ENCODE data around the gene CRYBB1. TPM values are rescaled to one million over a fixed set of nuclear protein-coding genes. Genes with fewer than 3 reads are reported as not detected.

The CRYBB1 gene
- total RNA-seq = 0.70 TPM

DNA sequence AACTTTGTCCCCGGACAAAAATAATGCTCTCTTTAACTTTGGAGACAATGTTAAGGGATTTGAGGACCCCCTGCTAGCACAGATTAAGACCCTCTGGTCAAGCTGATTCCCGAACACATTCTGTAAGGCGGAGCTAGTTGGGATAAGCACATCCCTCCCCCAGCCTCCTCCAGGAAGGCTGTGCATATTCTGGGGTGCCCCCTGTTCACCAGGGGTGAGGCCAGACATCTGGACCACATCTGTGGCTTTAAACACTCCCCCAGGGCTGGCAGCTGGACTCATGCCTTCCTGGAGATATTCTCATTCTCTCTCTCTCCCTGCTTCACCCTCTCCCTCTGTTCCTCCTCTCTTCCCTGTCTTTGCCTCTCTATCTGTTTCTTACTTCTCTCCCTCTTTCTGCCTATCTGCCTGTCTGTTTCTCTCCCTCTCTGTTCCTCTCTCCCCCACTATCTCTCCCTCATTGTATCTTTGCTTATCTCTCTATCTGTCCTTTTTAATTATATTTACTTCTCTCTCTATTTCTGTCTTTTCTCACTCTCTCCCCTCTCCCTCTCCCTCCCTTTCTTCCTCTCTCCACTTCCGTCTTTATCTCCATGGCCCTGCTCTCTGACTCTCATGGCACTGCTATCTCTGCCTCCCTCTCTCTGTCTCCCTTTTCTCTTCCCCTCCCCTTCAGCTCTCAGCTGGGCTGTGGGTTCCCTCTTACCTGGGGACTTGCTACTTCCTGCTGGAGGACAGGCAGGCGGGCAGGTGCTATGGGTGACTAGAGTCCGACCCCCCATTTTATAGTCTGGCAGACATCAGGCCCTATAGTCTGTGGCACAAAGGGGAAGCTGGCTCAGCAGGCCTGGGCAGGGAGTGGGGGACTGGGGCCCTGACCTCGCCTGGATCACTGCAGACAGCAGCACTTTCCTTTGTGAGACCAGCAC is at the start of gene CRYBB1:
CRYBB1 (minus strand) TSS at position 757 of the 929 bp plus-strand sequence. CDS start 1,708 bp downstream, outside the sequence.

DNA sequence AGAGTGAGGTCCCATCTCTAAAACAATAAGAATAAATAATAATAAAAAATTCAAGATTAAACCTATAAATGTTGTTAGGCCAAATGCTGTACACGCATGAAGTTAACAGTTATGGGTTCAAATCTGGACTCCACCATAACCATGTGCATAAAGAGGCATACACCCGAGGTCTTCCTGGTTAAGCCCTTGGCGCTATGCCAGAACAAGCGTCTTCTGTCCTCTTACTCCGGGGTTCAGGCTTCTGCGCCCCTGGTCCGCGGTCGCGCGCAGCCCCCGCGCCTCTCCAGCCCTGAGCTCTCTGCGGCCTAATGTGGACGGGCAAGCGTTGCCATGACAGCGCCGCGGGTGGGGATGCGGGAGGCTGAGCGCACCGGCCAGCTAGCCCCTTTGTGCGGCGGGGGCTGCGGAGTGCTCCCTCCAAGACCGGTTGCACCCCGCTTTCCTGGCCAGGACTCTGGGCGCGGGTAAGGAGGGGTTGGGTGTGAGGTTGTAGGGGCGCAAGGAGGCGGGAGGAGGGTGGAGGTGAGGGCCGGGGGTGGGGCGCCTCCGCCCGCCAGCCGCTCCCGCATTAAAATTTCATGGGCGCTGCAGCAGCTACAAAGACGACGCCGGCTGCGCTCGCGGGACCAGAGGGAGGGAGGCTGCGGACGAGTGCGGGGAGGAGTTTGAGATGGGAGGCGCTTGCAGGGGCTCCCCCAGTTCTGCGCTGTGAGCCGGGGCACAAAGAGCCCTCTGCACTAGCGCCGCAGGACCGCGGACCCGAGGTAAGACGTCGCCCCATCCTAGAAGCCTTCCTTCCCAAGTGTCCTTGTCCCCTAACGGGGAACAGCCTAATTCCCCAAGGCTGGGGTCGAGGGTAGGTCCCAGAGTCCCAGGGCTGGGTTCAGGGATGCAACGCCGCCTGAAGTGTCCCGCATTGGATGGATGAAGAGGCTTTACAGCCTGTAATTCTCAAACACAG is 39.3 kb upstream of the CRYBB1 start, which contains the start of gene MIAT:
MIAT (plus strand) TSS at position 698 of the 961 bp plus-strand sequence.

DNA sequence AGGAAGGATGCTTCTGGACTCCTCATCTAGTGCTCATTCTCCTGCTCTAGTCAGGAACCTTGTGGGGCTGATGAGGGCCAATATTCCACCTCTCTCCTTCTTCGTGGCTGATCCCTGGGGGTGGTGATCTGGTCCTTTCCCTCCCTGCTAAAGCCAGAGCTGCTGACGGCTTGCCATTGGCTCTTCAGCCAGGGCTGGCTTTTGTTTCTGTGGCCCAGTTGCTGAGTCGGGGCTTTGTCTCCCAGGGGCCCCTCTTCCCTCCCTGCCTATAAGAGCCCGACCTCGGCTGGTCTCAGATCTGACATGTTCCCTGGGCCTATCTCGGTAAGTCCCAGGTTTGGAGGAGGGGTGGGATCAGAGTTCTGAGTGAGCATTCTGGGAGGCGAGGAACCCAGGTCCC is 3.8 kb upstream of the CRYBB1 start, which contains the start of gene CRYBA4:
CRYBA4 (plus strand) TSS at position 301 of the 400 bp plus-strand sequence. CDS start 634 bp downstream, outside the sequence.

DNA sequence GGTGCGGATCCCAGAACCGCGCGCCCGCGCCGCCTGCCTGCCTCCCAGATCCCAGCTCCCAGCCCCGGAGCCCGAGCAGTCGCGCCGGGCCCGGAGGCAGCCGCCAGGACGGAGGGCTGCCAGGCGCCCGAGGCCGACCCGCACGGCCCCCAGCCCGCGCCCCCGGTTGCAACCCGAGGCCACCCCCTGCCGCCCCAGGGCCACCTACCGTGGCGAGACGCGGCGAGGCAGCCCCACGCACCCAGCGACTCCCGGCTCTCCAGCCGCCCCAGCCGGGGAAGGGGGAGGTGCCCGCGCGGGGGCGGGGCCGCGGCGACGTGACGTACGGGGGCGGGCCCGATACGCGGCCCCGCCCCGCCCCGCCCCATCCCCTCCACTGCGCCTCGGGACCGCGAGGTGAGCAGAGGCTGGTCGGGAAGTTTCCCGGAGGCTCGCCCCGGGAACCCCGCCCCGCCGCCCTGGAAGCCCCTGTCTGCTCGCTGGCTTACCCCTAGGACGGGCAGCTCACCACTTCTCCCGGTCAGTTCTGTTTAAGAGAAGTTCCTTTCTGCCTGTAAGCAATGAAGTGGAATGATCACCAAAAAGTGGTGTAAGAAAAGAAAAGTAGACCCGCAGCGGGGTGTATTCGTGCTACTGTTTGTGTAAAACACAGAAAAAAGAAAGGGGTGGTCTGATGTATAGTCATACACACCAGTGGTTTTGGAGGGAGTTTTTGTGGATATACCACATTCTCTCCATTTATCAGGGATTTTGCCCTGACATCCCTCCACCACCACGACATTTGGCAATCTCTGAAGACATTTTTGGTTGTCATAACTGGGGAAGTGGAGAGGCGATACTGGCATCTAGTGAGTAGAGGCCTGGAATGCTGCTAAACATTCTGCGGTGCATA is 27.7 kb downstream of the CRYBB1 start, which contains the start of gene TPST2:
TPST2 (minus strand) TSS at position 288 of the 892 bp plus-strand sequence. CDS start 48,502 bp downstream, outside the sequence.

Small RNA genes lying within 50 kb of the gene (small RNA-seq; reads per million reads assigned to genes)
- gene MIR548J (ENCODE audit: low replicate concordance) = not detected
- gene RF01874 (ENCODE audit: low replicate concordance) = not detected

Other genes starting within 250 kb of the CRYBB1 start
- 2.7 TPM for gene ASPHD2, start 188.8 kb downstream of the CRYBB1 start, total RNA-seq
- 45.5 TPM for gene HPS4, start 134.2 kb downstream of the CRYBB1 start, total RNA-seq
- gene SRRD, start 134.2 kb downstream of the CRYBB1 start, total RNA-seq = 16.3 TPM
- 22.8 TPM for gene TFIP11, start 105.6 kb downstream of the CRYBB1 start, total RNA-seq
- gene TPST2, start 27.9 kb downstream of the CRYBB1 start, total RNA-seq = 48.9 TPM
- gene CRYBA4, start 3.9 kb upstream of the CRYBB1 start, total RNA-seq = not detected
- 2.6 TPM for gene MIAT, start 39.6 kb upstream of the CRYBB1 start, total RNA-seq